GM12878 (cell line): ENCODE data around the gene ARID3B.

ENCODE experiments used
- ESRRA ChIP-seq: IDR thresholded peaks from 2 replicates; pipeline ENCODE4 v1.6.1; 2012; ENCODE audit warnings: mild to moderate bottlenecking, low read length, improper control_type of control experiment
- TF ChIP-seq, protein P1 (sequence below): fragments of 450-650 bp; IDR thresholded peaks from 2 replicates; pipeline ENCODE4 v1.6.1; 2017; ENCODE audit warnings: antibody characterized with exemption, mild to moderate bottlenecking, moderate library complexity

GRCh38 chr15:74598126-74598842 lies 57.3 kb downstream of the ARID3B start:
- no peak for TF ChIP-seq ESRRA
- TF ChIP-seq, protein P1, sequence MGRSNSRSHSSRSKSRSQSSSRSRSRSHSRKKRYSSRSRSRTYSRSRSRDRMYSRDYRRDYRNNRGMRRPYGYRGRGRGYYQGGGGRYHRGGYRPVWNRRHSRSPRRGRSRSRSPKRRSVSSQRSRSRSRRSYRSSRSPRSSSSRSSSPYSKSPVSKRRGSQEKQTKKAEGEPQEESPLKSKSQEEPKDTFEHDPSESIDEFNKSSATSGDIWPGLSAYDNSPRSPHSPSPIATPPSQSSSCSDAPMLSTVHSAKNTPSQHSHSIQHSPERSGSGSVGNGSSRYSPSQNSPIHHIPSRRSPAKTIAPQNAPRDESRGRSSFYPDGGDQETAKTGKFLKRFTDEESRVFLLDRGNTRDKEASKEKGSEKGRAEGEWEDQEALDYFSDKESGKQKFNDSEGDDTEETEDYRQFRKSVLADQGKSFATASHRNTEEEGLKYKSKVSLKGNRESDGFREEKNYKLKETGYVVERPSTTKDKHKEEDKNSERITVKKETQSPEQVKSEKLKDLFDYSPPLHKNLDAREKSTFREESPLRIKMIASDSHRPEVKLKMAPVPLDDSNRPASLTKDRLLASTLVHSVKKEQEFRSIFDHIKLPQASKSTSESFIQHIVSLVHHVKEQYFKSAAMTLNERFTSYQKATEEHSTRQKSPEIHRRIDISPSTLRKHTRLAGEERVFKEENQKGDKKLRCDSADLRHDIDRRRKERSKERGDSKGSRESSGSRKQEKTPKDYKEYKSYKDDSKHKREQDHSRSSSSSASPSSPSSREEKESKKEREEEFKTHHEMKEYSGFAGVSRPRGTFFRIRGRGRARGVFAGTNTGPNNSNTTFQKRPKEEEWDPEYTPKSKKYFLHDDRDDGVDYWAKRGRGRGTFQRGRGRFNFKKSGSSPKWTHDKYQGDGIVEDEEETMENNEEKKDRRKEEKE = no peak
